ENCODE measurements around the gene ALK.

The ALK gene

DNA sequence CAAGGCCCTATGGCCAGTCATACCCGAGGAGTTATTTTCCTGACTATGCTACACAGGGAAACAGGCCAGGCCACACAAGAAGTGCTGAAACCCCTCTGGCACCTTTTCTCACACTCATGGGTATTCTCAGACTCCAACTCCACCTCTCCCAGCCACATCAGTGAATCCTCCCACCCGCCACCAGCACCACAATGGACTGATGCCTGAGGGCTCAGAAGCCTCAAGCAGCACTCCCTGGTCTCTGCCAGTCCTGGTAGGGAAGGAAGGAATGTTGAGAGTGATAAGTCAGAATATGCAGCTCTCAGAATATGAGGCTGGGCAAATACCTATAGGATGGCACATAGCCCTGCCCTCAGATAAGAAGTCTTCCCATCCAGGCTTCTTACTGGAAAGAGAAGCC, 391.1 kb downstream of the ALK start:
- DNase-seq (ENCODE audit: low read depth in 2 of 2) = no peak

DNA sequence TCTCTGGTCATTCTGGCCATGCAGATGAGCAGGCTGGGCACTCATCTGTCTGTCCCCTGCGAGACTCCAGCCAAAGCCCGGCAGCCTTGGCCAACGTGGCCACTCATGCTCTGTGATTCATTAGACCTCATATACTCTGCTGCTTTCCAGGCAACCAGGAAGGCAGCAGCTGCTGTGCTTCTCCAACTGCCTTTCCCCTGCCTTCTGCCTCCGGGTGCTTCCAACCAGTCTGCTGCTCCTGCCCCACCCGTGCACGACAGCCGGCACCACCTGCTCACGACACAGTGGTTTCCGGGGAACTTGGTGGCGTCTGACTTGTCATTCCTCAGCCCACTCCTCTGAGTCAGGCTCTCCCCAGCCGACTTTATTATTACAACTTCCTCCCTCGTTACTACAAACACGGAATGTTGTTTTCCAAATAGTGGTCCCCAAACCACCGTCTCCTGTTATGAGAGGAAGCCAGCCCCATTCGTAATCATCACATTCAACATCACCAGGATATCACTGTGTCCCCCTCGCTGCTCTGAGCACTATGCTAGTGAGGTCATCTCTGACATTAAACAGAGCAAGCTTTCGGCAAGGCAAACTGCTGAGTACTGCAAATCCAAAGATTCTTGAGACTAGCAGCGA, 392.4 kb downstream of the ALK start:
- DNase-seq (ENCODE audit: low read depth in 2 of 2) = peak in 1 of 2 experiments; percentile 2

DNA sequence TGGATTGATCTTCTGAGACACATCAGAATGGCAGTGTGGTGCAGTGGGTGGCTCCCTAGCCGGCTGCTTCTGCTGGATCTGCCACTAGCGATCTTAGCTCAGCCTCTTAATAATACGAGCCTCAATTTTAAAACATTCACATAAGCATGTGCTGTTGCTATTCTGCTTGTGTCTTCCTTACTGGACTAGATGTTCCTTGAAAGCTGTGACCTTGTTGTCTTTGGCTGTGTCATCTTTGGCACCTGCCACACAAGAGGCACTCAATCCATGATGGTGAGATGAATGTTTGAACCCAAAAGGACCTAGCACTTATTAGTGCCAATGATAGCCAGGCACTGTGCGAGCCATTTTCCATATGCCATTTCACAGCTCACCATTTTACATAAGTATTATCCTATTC, 393.0 kb downstream of the ALK start:
- no peak for DNase-seq (ENCODE audit: low read depth in 2 of 2)

DNA sequence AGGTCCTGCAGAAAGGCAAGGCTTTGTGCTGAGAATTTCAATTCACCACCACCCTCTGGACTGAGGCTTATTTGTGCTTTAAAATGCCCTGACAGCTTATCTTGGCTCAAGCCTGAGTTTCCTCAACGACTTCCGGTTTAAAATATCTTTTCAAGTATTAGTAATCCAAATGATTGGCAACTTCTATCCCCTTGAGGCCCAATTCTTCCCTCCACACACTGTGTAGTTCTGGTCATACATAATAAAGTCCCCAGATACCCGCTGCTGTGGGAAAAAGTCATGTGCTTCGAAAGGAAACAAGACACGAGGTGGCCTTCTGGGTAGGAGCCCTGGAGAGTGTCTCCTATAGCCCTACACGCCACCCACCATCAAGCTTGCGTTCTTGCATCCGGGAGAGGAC, 393.4 kb downstream of the ALK start:
- DNase-seq (ENCODE audit: low read depth in 2 of 2) = no peak

DNA sequence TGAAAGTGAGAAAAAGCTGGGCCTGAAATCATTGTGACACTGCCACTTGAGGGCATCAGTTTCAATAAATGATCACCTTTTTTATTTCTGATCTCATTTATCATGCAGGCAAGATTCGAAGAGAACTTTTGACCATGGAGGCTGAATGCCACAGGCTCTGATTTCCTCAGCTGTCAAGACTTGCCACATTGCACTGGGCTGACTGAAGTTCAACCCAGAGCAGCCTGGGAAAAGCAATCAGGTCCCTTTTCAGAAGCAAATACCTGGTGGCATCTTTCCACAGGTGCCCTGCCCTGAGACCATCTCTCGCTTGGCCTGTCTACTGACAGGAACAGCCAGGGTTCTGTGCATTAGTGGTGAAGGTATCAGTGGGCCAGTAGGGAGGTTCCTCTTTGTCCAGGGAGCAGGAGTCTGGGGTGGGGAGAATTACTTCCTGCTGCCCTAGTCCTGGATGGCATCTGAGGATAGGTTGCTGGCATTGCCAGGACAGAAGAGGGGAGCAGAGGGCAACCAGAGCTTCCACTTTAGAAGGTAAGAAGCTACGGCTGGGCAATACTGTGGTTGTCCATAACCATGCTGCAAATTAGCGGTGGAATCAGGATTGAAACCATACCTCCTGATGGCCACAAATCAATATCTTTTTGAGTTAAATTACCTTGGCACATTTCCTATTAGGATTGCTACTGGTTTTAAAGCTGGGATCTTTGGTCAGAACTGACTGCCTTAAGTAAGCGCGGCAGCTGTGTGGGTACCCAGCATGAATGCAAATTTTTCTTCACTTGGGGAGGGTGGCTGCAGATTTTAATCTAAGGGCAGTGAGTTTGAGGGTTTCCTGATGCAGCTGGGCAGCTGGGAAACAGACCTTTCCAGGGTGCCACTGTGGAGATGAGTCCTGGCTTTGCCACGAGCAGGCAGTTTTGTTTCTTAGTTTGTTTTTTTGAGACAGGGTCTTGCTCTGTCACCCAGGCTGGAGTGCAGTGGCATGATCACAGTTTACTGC, 394.5 kb downstream of the ALK start:
- no peak for DNase-seq (ENCODE audit: low read depth in 2 of 2)

DNA sequence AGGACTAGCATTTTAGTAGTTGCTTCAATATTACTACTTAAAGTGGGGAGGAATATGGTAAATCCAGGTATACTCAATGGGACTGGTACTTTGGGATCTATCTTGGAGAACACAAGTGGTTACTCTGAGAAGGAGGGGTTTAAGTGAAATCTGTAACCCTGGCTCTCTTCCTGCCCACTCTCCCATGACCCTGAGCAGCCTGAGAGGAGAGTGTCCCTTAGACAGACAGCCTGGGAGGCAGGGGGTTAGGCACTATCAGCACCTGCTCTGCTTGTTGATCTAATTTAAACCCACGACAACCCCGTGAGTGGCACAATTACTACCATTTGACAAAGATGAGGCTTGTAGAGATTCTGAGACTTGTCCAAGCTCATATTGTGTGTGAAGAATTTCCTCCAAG, 395.5 kb downstream of the ALK start:
- no peak for DNase-seq (ENCODE audit: low read depth in 2 of 2)

DNA sequence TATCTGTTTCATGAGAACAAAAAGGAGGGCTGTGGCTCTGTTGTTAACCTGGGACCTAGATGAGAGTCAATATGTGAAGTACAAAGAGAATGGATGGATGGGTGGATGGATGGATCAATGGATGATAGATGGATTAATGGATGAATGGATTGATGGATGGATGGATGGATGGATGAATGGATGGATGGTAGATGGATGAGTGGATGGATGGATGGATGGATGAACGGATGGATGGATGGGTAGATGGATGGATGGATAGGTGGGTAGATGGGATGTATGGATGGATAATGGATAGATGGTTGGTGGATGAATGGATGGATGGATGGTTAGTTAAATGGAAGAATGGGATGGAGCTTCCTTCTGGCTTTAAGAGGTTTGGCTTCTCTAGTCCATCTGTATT, 396.7 kb downstream of the ALK start:
- no peak for DNase-seq (ENCODE audit: low read depth in 2 of 2)

DNA sequence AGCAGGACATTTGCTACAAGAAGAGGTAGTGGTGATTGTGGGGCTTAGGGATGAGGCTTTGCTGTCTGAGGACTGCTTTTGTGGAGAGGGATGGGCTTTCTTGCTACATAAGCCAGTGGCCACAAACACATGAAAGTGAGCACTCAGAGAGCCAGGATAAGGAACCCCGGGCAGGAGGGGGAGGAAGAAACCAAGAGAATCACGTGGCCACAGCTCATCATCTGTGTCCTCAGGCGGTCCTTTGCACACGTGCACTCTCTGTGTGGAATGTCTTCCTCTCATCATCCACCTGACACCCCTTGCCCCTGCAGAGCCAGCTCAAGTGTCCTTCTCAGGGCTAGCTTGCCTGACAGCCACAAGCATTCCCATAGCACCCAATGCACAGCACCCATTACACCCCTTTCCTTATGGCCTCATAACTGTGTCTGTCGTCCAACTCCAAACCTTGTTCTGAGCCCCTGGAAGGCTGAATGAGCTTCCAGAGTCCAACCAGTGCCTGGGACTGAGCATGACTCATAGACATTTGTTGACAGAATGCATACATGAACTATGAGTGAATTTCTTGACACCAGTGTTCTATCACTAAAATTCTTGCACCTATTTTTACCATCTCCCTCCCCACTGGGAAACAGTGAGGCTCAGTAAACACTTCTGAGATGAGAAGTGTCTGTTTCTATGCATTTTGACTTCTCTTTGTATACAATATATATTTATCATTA, 398.3 kb downstream of the ALK start:
- DNase-seq (ENCODE audit: low read depth in 2 of 2) = no peak

DNA sequence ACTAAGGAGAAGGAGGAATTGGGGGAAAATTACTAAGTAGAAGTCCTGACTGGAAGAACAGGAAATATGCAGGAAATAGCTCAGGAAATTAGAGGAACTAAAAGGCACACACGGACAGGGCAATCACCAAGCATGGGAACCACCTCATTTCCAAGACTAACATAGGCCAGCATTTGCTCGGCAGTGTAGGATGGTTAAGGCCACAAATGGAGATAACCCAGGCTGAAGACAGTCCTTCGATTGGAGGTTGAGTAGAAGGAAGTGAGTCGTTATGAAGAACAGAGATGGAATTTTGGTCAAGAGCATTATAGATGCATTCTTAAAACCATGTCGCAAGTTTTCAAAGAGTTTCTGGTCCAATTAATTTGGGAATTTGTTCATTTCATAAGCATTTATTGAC, 401.4 kb downstream of the ALK start:
- no peak for DNase-seq (ENCODE audit: low read depth in 2 of 2)

DNA sequence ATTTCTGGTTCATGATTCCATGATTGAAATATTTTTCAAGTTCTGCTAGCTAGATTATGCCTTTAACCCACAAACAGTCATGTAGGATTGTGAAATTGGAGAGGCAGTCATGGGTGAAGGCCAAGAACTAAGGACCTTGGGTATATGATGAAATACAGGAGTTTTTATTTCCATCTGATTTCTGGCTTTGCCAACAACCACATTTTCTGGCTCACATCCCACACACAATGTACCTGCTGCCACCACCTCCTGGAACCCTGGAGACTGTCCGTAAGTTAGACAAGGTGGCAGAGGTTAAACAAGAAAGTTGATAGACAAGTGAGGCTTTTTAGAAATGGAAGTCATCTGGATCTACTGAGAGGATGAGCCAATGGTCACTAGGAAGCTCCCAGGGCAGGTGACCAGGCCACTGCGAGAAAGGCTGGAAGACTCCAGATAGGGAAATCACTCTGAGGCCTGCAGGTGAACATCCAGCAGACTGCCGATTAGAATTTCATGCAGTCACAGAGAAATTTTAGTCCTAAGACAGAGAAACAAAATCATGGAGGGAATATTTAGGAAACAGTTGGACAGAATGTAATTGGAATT, 402.0 kb downstream of the ALK start:
- DNase-seq (ENCODE audit: low read depth in 2 of 2) = no peak

DNA sequence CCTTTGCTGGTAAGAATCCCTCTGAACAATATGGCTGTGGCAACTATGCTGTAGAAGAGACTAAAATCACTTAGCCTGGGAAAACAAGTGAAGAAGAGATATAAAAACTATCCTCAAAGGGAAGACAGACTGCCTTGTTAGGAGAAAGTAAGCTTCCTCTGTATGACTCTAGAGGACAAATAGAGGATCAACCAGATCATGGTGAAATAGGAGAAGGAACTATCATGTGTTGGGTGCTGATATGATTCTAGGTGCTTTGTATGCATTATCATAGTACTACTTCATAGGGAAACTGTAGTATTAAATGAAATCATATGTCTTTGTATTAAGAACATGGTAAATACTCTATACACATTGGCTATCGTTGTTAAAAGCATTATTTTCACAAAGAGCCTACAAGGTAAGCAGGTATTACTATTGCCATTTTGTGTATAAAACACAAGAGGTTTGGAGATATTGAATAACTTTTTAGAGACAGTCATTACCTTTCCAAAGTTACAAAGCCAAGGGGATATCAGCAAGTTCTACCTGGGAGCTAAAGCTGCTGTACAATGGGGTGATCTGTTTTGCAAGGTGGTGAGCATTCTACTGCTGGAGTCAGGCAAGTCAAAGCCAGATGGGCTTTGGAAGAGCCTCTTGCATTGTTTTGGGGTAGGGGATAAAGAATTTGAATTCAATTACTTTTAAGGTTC, 402.6 kb downstream of the ALK start:
- DNase-seq (ENCODE audit: low read depth in 2 of 2) = no peak

DNA sequence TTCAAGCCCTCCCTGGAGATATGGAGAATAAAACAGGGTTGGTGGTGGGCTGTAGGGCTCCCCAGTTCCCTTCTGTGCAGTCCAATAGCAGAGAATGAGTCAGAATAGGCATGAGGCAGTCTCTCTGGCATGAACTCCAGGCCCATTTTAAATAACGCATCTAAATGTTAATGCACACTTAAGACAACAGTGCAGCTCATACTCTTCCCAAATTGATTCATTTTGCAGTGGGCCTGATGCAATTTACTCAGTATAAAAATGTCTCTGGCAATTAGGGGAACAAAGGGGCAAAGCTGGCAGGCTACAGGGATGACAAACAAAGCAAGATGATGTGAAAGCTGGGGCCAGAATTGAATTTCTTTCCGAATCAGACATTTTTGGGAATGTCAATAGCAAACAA, 403.4 kb downstream of the ALK start:
- DNase-seq (ENCODE audit: low read depth in 2 of 2) = no peak

DNA sequence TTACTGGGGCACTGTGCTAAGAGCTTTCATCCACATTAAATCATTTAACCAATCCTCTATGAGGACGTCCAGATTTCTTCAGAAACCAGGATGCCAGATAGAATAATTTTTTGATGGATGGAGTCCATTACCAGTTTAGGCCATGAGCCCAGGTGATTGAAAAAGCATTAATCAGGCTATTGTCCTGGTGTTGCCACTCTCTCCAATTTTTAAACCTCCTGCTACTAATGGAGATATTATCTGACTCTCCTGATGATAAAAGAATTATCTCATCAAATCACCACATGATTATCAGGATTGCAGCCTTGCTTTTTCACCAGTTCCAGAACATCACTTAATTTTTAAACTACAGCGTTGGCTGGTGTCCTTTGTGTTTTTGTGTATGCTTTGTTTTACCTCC, 404.0 kb downstream of the ALK start:
- DNase-seq (ENCODE audit: low read depth in 2 of 2) = no peak

DNA sequence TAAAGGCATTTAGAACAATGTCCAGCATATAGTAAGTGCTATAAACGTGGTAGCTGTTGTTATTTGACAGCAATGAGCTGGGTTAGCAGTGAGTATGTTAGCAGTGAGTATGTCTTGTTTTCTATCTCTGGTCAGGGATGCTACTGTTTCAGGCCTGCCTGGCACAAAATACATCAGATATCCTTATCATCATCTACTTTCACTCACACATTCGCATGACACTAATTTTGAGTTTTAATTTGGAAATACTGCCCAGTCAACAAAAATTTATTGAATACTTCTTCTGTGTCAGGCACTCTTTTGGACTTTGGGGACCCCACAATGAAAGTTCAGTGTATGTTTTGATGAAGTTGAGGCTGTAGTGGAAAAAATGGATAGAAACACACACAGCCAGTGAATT, 404.6 kb downstream of the ALK start:
- DNase-seq (ENCODE audit: low read depth in 2 of 2) = no peak

DNA sequence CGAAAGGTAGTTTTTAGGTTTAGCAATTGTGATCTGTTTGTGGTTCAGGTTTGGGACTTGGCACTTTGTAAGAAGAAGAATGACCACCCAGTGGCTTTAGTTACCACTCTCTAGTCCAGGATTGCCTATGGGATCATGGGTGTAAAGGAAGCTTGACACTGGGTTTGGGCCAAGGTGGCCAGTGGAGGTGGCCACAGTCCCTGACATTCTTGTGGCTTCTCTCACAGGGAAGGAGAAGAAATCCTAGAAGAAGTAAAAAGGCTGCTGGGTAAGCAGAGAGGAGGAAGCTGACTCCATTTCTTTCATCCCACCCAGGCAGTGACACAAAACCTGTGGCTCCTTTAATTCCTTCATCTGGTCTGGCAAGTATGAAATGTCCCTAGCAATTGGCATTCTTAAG, 411.5 kb downstream of the ALK start:
- DNase-seq (ENCODE audit: low read depth in 2 of 2) = no peak

DNA sequence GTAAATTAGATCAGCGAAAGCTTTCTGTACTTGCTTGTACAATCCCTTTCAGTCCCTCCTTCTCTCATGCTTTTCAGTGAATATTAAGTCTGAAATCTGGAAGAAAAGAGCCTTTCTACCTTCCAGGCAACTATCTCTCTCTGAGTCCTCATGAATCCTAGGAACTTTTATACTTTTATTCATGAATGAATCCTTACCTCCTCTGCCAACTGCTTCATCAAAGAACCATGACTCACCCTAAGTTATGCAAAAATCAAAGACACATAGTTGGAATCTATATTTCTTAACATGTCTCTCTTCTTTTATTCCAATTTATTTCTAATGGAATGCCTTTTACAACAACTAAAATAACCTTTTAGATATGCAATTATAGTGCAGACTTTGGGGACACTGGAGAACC, 412.0 kb downstream of the ALK start:
- DNase-seq (ENCODE audit: low read depth in 2 of 2) = no peak

DNA sequence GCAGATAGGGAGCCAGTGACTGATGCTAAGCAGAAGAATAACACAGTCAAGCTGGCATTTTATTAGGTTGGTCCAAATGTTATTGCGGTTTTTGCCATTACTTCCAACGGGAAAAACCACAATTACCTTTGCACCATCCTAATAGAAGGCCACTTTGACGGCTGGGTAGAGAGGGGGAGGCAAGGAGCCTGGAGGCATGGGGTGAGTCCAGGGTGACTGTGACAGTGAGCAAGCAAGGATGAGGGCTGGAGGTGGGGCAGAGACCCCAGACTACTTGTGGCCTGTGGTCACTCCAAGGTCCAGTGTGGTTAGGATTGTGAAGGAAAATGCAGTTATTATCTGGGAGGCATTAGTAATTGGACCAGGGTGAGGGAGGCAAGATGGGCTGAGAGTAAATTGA, 416.6 kb downstream of the ALK start:
- DNase-seq (ENCODE audit: low read depth in 2 of 2) = no peak

DNA sequence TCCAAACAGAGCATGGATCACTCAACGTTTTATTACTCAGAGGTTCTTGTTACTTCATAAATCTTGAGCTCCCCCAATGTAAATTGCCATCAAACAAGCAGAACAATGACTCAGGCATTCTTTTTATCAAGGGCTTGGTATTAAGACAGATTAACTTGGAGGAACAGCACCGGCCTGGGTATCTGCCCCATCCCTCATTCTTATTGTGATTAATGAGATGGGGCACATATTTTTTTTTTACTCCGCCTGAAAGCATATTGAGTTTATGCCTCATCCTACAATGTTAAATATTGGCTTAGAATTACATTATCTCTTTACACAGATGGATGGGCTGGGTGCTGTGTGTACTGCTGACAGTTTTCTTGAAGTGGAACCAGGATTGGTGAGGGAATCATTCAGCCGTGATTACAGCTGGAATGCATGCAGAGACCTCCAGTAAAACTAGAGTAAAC, 418.9 kb downstream of the ALK start:
- no peak for DNase-seq (ENCODE audit: low read depth in 2 of 2)

DNA sequence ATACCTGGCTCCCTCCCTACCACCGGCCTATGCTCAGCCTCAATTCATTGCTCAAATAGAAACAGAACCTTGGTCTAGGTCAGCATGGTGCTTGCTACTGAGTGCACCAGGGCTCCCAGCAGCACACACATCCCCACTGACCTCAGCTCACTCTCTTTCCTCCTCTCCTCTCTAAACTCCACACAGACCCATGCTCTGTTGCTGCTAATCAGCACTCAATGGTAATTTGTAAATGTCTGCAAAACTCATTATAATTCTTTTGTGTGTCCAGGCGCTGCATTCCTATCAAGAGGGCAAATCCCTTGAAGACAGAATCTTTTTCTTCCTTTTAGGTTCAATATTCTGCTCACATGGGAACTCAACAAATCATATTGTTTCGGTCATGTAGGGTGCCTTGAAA, 424.0 kb downstream of the ALK start:
- no peak for DNase-seq (ENCODE audit: low read depth in 2 of 2)

DNA sequence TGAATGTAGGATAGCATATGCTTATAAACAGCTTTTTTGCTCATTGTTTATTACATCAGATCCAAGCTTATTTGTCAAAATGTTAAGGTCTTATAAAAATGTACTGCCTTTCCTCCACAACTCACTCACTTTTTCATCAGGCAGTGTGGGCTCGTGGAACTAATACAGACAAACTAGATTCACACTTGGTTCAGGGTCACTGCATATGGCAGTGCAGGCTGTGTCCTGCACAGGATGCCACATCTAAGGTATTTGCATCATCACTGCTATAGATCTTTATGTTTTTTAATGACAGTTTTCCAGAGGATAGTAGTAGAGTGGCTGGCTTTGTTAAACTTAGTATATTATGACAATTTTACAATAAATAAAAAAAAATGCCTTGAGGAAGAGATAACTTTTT, 425.2 kb downstream of the ALK start:
- no peak for DNase-seq (ENCODE audit: low read depth in 2 of 2)

DNA sequence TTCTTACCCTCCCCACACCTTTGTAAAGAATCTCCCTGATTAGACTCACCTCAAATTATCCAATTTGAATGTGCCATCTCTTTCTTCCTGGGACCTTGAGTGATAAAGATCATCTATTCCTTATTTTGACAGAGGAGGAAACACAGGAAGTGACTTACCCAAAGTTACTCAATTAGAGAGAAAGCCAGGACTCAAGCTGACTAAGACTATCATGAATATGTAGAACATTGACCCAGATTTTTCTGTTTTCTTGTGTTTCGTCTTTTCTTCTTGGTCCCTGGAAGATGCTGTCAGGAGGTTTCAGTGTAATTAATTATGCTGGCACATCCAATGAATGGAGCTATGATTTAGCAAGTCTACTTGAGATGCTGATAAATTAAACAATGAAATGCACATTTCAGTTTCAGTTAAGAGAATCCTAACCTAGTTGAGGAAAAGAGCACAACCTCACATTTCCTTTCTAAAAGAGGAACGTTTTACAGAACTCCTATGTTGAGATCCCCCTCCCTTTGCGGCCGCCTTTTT, 425.8 kb downstream of the ALK start:
- DNase-seq (ENCODE audit: low read depth in 2 of 2) = no peak

All from stimulated activated CD4-positive, alpha-beta T cell treated with anti-CD3 and anti-CD28 coated beads, Interleukin-12 subunit alpha, Interleukin-12 subunit beta, amount 100 ng/mL, for 24 hours (primary cell).